ENCODE results near the gene YY1.

The YY1 gene

DNA sequence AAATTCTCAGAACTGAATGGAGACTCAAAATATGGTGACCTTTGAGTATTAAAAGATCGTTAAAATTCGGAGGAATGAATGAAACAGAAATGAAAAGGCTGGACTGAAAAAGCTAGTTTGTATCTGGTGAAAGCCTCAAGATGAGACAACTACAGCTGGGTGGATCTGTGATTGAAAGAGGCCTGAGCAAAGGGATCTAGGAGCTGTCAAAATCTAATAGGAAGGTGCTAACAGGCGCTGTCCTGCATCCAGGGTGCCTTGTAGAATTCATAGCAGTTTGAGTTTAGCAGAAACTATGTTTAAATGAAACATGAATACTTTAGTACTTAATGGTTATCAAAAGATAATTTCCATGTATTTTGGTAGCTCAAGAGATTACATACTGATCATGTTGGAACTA, 2.3 kb downstream of the YY1 start:
- no peak for TF ChIP-seq FOXP2 (optimal IDR thresholded peaks at IDR 0.05; ENCODE audit: borderline replicate concordance, extremely low read depth, extremely low read length, insufficient read depth)
- no peak for TF ChIP-seq TAF1 (IDR thresholded peaks at IDR 0.05; ENCODE audit: borderline replicate concordance, insufficient read depth, low read length)
- TF ChIP-seq, protein P1, sequence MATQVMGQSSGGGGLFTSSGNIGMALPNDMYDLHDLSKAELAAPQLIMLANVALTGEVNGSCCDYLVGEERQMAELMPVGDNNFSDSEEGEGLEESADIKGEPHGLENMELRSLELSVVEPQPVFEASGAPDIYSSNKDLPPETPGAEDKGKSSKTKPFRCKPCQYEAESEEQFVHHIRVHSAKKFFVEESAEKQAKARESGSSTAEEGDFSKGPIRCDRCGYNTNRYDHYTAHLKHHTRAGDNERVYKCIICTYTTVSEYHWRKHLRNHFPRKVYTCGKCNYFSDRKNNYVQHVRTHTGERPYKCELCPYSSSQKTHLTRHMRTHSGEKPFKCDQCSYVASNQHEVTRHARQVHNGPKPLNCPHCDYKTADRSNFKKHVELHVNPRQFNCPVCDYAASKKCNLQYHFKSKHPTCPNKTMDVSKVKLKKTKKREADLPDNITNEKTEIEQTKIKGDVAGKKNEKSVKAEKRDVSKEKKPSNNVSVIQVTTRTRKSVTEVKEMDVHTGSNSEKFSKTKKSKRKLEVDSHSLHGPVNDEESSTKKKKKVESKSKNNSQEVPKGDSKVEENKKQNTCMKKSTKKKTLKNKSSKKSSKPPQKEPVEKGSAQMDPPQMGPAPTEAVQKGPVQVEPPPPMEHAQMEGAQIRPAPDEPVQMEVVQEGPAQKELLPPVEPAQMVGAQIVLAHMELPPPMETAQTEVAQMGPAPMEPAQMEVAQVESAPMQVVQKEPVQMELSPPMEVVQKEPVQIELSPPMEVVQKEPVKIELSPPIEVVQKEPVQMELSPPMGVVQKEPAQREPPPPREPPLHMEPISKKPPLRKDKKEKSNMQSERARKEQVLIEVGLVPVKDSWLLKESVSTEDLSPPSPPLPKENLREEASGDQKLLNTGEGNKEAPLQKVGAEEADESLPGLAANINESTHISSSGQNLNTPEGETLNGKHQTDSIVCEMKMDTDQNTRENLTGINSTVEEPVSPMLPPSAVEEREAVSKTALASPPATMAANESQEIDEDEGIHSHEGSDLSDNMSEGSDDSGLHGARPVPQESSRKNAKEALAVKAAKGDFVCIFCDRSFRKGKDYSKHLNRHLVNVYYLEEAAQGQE (IDR thresholded peaks at IDR 0.05; ENCODE audit: insufficient read depth in 1 of 2, low read depth in 2 of 2, low read length in 2 of 2) = no peak
- no peak for TF ChIP-seq SIN3A (IDR thresholded peaks at IDR 0.05; ENCODE audit: borderline replicate concordance, insufficient read depth, low read length)
- TF ChIP-seq POLR2AphosphoS5 (IDR thresholded peaks at IDR 0.05; ENCODE audit: low read depth, low read length) = no peak

DNA sequence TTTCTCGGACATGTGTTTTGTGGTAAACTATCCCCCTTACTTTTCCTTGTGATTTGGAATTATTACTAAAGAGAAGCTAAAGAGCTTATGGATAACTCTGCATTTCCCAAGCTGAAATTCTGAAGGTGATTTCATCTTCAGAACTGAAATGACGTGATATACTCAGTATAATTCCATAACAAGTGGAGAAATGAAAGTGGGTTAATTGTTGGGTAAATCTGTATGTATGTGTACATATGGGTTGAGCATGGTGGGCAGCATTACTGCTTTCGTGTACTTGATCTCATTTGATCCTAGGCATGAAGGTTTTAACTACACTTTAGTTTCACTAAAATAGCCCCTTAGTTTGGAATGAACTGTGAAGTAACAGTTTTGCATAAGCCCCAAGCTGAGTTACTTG, 4.1 kb downstream of the YY1 start:
- no peak for TF ChIP-seq TAF1 (IDR thresholded peaks at IDR 0.05; ENCODE audit: borderline replicate concordance, insufficient read depth, low read length)

DNA sequence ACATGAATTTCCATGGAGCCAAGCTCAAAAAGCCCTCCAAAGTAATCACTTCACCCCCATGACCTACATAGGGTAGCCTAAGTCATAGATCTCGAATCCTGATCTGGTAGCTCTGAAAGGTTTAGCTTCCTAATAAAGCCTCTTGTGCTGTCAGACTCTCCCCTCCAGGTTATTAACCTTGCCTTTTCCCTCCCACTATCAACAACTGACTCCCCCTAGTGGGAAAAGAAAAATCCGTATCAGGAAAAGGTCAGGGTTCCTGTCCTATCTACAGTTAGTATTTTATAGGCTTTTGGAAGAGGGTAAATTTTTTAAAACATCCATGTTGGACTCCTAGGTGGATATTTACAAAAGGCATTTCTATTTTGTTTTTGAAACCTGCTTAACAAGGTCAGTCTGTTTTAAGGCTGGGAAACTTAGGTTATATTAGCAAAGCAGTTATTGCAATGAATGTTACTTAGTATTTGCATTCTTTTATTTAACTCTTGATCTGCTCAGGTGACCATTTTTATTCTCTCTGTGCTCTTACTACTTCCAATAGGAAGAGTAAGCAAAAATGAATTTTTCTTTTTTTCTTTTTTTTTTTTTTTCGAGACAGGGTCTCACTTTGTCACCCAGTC, 8.0 kb downstream of the YY1 start:
- TF ChIP-seq FOXP2 (optimal IDR thresholded peaks at IDR 0.05; ENCODE audit: borderline replicate concordance, extremely low read depth, extremely low read length, insufficient read depth) (no peak), POLR2AphosphoS5 (IDR thresholded peaks at IDR 0.05; ENCODE audit: low read depth, low read length) (no peak), TAF1 (IDR thresholded peaks at IDR 0.05; ENCODE audit: borderline replicate concordance, insufficient read depth, low read length) (no peak), SIN3A (IDR thresholded peaks at IDR 0.05; ENCODE audit: borderline replicate concordance, insufficient read depth, low read length) (no peak)
- TF ChIP-seq, protein P1 (IDR thresholded peaks at IDR 0.05; ENCODE audit: insufficient read depth in 1 of 2, low read depth in 2 of 2, low read length in 2 of 2) = no peak

DNA sequence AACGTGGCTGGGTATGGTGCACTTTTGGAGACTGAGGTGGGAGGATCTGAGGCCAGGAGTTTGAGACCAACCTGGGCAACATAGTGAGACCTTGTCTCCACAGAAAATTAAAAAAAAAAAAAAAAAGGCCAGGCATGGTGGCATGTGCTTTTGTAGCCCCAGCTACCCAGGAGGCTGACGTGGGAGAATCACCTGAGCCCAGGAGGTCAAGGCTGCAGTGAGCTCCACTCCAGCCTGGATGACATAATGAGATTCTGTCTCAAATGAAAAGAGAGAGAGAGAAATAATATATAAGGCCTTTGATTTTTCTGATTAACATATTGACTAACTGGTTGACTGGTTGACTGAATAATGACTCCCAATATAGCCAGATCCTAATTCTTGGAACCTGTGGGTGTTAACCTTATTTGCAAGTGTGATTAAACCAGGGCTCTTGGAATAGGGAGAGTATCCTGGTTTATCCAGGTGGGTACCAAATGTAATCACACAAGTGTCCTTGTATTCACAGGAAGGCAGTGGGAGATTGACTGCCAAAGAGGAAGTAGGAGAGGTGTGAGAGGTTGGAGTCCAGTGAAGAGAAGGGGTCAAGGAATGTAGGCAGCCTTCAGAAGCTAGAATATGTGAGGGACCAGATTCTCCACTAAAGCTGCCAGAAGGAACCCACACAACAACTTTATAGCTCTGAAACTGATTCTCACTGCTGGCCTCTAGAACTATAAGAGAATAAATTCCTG, 12.0 kb downstream of the YY1 start:
- TF ChIP-seq POLR2AphosphoS5 (IDR thresholded peaks at IDR 0.05; ENCODE audit: low read depth, low read length) = no peak
- no peak for TF ChIP-seq SIN3A (IDR thresholded peaks at IDR 0.05; ENCODE audit: borderline replicate concordance, insufficient read depth, low read length)
- TF ChIP-seq TAF1 (IDR thresholded peaks at IDR 0.05; ENCODE audit: borderline replicate concordance, insufficient read depth, low read length) = no peak
- TF ChIP-seq FOXP2 (optimal IDR thresholded peaks at IDR 0.05; ENCODE audit: borderline replicate concordance, extremely low read depth, extremely low read length, insufficient read depth) = no peak
- TF ChIP-seq, protein P1 (IDR thresholded peaks at IDR 0.05; ENCODE audit: insufficient read depth in 1 of 2, low read depth in 2 of 2, low read length in 2 of 2) = no peak

DNA sequence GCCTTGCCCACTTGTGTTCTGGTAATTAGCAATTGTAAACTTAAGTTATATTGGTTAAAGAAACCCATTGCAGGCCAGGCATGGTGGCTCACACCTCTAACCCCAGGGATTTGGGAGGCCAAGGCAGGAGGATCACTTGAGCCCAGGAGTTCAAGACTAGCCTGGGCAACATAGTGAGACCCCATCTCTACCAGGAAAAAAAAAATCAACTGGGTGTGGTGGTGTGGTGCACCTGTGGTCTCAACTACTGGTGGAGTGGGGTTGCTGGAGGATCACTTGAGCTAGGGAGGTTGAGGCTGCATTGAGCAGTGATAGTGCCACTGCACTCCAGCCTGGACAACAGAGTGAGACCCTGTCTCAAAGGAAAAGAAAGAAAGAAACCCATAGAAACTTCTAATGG, 13.7 kb downstream of the YY1 start:
- TF ChIP-seq FOXP2 (optimal IDR thresholded peaks at IDR 0.05; ENCODE audit: borderline replicate concordance, extremely low read depth, extremely low read length, insufficient read depth) (no peak), POLR2AphosphoS5 (IDR thresholded peaks at IDR 0.05; ENCODE audit: low read depth, low read length) (no peak), SIN3A (IDR thresholded peaks at IDR 0.05; ENCODE audit: borderline replicate concordance, insufficient read depth, low read length) (no peak), TAF1 (IDR thresholded peaks at IDR 0.05; ENCODE audit: borderline replicate concordance, insufficient read depth, low read length) (no peak)
- TF ChIP-seq, protein P1 (IDR thresholded peaks at IDR 0.05; ENCODE audit: insufficient read depth in 1 of 2, low read depth in 2 of 2, low read length in 2 of 2) = no peak

All from PFSK-1 (cell line).